WTC11 (cell line): Measurements from ENCODE around the gene ZNF439.

Experiments used
- FOXP1 ChIP-seq: sonication (generic); formaldehyde crosslinking; IDR thresholded peaks from 2 replicates; pipeline ENCODE4 v1.8.0; 2022; ENCODE audit warnings: missing genetic modification reagents, mild to moderate bottlenecking, moderate library complexity, borderline replicate concordance
- ZNF138 ChIP-seq: sonication (generic); formaldehyde crosslinking; conservative IDR thresholded peaks from 2 replicates; pipeline ENCODE4 v1.8.1; 2022; ENCODE audit warnings: mild to moderate bottlenecking, moderate library complexity, missing genetic modification reagents
- TF ChIP-seq, protein P1 (sequence below): fragments of 200-600 bp; IDR thresholded peaks from 2 replicates; pipeline ENCODE4 v1.8.0; 2022; ENCODE audit warnings: antibody characterized with exemption
- TF ChIP-seq, protein P2 (sequence below): fragments of 250-450 bp; sonication (Bioruptor Pico); IDR thresholded peaks from 2 replicates; pipeline ENCODE4 v2.1.2; 2022; ENCODE audit warnings: mild to moderate bottlenecking, moderate library complexity
- TF ChIP-seq, protein P3 (sequence below): sonication (generic); formaldehyde crosslinking; conservative IDR thresholded peaks from 2 replicates; pipeline ENCODE4 v1.8.1; 2023; ENCODE audit warnings: mild to moderate bottlenecking, low read depth, missing genetic modification reagents, moderate library complexity
- TF ChIP-seq, protein P4 (sequence below): sonication (generic); formaldehyde crosslinking; IDR thresholded peaks from 2 replicates; pipeline ENCODE4 v1.8.1; 2022; ENCODE audit warnings: missing genetic modification reagents, borderline replicate concordance

DNA sequence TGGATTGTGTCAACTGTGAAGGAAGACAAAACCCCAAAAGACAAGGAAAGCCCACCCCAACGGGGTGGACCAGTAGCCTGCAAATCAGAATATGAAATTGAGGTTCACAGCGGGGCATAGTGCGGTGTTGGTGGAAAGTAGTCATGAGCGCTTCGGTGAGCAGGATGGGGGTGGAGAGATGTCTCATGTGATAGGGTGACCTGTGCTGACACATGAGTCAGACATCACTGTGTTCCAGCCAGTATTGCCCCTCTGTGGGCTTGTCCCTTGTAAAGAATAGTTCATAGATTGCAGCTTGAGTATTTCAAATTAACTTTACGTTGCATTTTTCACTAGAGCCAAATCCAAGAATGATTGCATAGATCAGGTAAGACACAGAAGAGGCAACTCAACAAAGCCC lies 46.3 kb downstream of the ZNF439 start:
- TF ChIP-seq, protein P1, sequence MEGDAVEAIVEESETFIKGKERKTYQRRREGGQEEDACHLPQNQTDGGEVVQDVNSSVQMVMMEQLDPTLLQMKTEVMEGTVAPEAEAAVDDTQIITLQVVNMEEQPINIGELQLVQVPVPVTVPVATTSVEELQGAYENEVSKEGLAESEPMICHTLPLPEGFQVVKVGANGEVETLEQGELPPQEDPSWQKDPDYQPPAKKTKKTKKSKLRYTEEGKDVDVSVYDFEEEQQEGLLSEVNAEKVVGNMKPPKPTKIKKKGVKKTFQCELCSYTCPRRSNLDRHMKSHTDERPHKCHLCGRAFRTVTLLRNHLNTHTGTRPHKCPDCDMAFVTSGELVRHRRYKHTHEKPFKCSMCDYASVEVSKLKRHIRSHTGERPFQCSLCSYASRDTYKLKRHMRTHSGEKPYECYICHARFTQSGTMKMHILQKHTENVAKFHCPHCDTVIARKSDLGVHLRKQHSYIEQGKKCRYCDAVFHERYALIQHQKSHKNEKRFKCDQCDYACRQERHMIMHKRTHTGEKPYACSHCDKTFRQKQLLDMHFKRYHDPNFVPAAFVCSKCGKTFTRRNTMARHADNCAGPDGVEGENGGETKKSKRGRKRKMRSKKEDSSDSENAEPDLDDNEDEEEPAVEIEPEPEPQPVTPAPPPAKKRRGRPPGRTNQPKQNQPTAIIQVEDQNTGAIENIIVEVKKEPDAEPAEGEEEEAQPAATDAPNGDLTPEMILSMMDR = no peak
- TF ChIP-seq, protein P2, sequence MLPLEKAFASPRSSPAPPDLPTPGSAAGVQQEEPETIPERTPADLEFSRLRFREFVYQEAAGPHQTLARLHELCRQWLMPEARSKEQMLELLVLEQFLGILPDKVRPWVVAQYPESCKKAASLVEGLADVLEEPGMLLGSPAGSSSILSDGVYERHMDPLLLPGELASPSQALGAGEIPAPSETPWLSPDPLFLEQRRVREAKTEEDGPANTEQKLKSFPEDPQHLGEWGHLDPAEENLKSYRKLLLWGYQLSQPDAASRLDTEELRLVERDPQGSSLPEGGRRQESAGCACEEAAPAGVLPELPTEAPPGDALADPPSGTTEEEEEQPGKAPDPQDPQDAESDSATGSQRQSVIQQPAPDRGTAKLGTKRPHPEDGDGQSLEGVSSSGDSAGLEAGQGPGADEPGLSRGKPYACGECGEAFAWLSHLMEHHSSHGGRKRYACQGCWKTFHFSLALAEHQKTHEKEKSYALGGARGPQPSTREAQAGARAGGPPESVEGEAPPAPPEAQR = no peak
- TF ChIP-seq, protein P3, sequence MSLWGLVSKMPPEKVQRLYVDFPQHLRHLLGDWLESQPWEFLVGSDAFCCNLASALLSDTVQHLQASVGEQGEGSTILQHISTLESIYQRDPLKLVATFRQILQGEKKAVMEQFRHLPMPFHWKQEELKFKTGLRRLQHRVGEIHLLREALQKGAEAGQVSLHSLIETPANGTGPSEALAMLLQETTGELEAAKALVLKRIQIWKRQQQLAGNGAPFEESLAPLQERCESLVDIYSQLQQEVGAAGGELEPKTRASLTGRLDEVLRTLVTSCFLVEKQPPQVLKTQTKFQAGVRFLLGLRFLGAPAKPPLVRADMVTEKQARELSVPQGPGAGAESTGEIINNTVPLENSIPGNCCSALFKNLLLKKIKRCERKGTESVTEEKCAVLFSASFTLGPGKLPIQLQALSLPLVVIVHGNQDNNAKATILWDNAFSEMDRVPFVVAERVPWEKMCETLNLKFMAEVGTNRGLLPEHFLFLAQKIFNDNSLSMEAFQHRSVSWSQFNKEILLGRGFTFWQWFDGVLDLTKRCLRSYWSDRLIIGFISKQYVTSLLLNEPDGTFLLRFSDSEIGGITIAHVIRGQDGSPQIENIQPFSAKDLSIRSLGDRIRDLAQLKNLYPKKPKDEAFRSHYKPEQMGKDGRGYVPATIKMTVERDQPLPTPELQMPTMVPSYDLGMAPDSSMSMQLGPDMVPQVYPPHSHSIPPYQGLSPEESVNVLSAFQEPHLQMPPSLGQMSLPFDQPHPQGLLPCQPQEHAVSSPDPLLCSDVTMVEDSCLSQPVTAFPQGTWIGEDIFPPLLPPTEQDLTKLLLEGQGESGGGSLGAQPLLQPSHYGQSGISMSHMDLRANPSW (CRISPR knock-in tag) = no peak
- TF ChIP-seq ZNF138 (CRISPR knock-in tag) (no peak), FOXP1 (no peak)
- TF ChIP-seq, protein P4, sequence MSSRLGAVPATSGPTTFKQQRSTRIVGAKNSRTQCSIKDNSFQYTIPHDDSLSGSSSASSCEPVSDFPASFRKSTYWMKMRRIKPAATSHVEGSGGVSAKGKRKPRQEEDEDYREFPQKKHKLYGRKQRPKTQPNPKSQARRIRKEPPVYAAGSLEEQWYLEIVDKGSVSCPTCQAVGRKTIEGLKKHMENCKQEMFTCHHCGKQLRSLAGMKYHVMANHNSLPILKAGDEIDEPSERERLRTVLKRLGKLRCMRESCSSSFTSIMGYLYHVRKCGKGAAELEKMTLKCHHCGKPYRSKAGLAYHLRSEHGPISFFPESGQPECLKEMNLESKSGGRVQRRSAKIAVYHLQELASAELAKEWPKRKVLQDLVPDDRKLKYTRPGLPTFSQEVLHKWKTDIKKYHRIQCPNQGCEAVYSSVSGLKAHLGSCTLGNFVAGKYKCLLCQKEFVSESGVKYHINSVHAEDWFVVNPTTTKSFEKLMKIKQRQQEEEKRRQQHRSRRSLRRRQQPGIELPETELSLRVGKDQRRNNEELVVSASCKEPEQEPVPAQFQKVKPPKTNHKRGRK (CRISPR knock-in tag) = no peak
